ENCODE data around the gene PAM.
A peak's percentile ranks its signal among the peaks of the same experiment; 100 is the strongest.
"Not testable (repeated sequence)": the region's sequence is repeated elsewhere in the genome, so short reads cannot be mapped to it uniquely, and the experiment has no call there.

Gene PAM

GRCh38 chr5:102750151-102750834, 4.8 kb upstream of the PAM start:
- DNase-seq (ENCODE audit: extremely low read depth in 1 of 2, low read depth in 1 of 2): no peak

GRCh38 chr5:102751903-102752376, 3.2 kb upstream of the PAM start:
- not testable (repeated sequence) for DNase-seq (ENCODE audit: extremely low read depth in 1 of 2, low read depth in 1 of 2)

GRCh38 chr5:102753889-102754766, 977 bp upstream of the PAM start:
- no peak for DNase-seq (ENCODE audit: extremely low read depth in 1 of 2, low read depth in 1 of 2)

GRCh38 chr5:102755686-102756371, 724 bp downstream of the PAM start:
- DNase-seq (ENCODE audit: extremely low read depth in 1 of 2, low read depth in 1 of 2): peak; percentile 45 to 53

GRCh38 chr5:102758576-102758975, 3.5 kb downstream of the PAM start:
- no peak for DNase-seq (ENCODE audit: extremely low read depth in 1 of 2, low read depth in 1 of 2)

GRCh38 chr5:102759289-102759688, 4.2 kb downstream of the PAM start:
- no peak for DNase-seq (ENCODE audit: extremely low read depth in 1 of 2, low read depth in 1 of 2)

GRCh38 chr5:102759700-102760099, 4.6 kb downstream of the PAM start:
- no peak for DNase-seq (ENCODE audit: extremely low read depth in 1 of 2, low read depth in 1 of 2)

GRCh38 chr5:102760815-102761214, 5.7 kb downstream of the PAM start:
- DNase-seq (ENCODE audit: extremely low read depth in 1 of 2, low read depth in 1 of 2): no peak

GRCh38 chr5:102762095-102762534, 7.0 kb downstream of the PAM start:
- DNase-seq (ENCODE audit: extremely low read depth in 1 of 2, low read depth in 1 of 2): no peak

- DNase-seq (ENCODE audit: extremely low read depth in 1 of 2, low read depth in 1 of 2): no peak
Measured at GRCh38 chr5:102762562-102763227, 7.6 kb downstream of the PAM start.

- DNase-seq (ENCODE audit: extremely low read depth in 1 of 2, low read depth in 1 of 2): no peak
Measured at GRCh38 chr5:102763734-102764133, 8.6 kb downstream of the PAM start.

GRCh38 chr5:102764381-102765004, 9.4 kb downstream of the PAM start:
- no peak for DNase-seq (ENCODE audit: extremely low read depth in 1 of 2, low read depth in 1 of 2)

GRCh38 chr5:102765350-102765749, 10.2 kb downstream of the PAM start:
- DNase-seq (ENCODE audit: extremely low read depth in 1 of 2, low read depth in 1 of 2): no peak

GRCh38 chr5:102766295-102767090, 11.4 kb downstream of the PAM start:
- no peak for DNase-seq (ENCODE audit: extremely low read depth in 1 of 2, low read depth in 1 of 2)

GRCh38 chr5:102767862-102768261, 12.8 kb downstream of the PAM start:
- DNase-seq (ENCODE audit: extremely low read depth in 1 of 2, low read depth in 1 of 2): no peak

GRCh38 chr5:102770803-102771202, 15.7 kb downstream of the PAM start:
- DNase-seq (ENCODE audit: extremely low read depth in 1 of 2, low read depth in 1 of 2): no peak

GRCh38 chr5:102771435-102771834, 16.3 kb downstream of the PAM start:
- DNase-seq (ENCODE audit: extremely low read depth in 1 of 2, low read depth in 1 of 2): no peak

GRCh38 chr5:102772273-102772672, 17.2 kb downstream of the PAM start:
- DNase-seq (ENCODE audit: extremely low read depth in 1 of 2, low read depth in 1 of 2): no peak

GRCh38 chr5:102773133-102773532, 18.0 kb downstream of the PAM start:
- no peak for DNase-seq (ENCODE audit: extremely low read depth in 1 of 2, low read depth in 1 of 2)

- not testable (repeated sequence) for DNase-seq (ENCODE audit: extremely low read depth in 1 of 2, low read depth in 1 of 2)
Measured at GRCh38 chr5:102775756-102776155, 20.7 kb downstream of the PAM start.
